ENCODE measurements around the gene SLC35G2.

SLC35G2 gene

GRCh38 chr3:136852180-136852579, 33.3 kb downstream of the SLC35G2 start:
- Histone ChIP-seq H3F3A (ENCODE audit: insufficient read depth, low read length) (no peaks in the 10 kb centered on the region), H4K20me1 (ENCODE audit: insufficient read depth, low read length) (no peaks in the 10 kb centered on the region), H3K9me2 (replicated peaks; ENCODE audit: insufficient read depth, low read length) (no peaks in the 10 kb centered on the region), H3K27me3 (replicated peaks; ENCODE audit: insufficient read depth, low read length) (no peaks in the 10 kb centered on the region), H3K27ac (ENCODE audit: low read length) (no peak overlapping the region), H2AFZ (ENCODE audit: low read length) (no peak overlapping the region), H3K9ac (ENCODE audit: low read length) (no peak overlapping the region), H3K36me3 (replicated peaks; ENCODE audit: insufficient read depth, low read length) (no peaks in the 10 kb centered on the region), H3K4me2 (ENCODE audit: low read depth, low read length) (no peak overlapping the region), H3K9me3 (replicated peaks; ENCODE audit: insufficient read depth, low read length) (no peaks in the 10 kb centered on the region), H3K4me3 (ENCODE audit: low read length) (no peak overlapping the region), H3K4me1 (ENCODE audit: low read length) (no peaks in the 10 kb centered on the region), H3K79me2 (ENCODE audit: low read length) (no peaks in the 10 kb centered on the region)
- no peak for TF ChIP-seq EZH2 (optimal IDR thresholded peaks at IDR 0.05; ENCODE audit: low read depth, low read length)
- no peak for TF ChIP-seq CTCF (IDR thresholded peaks at IDR 0.05; ENCODE audit: low read length)
- TF ChIP-seq EZH2phosphoT487 (IDR thresholded peaks at IDR 0.05; ENCODE audit: low read length): no peak
- no peak for DNase-seq

DNA sequence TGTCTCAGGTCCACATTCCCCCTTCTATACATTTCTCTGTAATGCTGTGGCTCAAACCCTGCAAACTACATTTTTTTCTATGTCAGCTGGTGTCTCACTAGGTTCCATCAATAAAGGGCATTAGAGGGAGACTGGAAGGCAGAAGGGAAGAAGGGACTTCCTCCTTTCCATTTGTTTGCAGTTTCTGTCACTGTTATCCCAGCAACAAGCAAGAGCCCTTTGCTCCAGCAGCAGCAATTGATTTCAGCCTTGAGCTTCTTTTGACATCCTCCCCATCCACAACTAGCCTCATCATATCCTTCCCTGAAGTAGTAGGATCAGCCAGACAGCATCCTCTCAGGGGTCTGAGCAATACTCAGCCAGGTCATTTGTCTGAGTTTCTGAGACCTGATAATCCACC, 37.7 kb downstream of the SLC35G2 start:
- Histone ChIP-seq H3F3A (ENCODE audit: insufficient read depth, low read length) (peaks cover 8% of the 10 kb centered on the region), H3K4me1 (ENCODE audit: low read length) (peaks cover 8% of the 10 kb centered on the region), H4K20me1 (ENCODE audit: insufficient read depth, low read length) (no peaks in the 10 kb centered on the region), H3K9me3 (replicated peaks; ENCODE audit: insufficient read depth, low read length) (no peaks in the 10 kb centered on the region), H3K4me2 (ENCODE audit: low read depth, low read length) (no peak overlapping the region), H3K27ac (ENCODE audit: low read length) (no peak overlapping the region), H3K36me3 (replicated peaks; ENCODE audit: insufficient read depth, low read length) (no peaks in the 10 kb centered on the region), H3K79me2 (ENCODE audit: low read length) (peaks cover 10% of the 10 kb centered on the region; the same call in 1 of the 2 replicates), H3K4me3 (ENCODE audit: low read length) (no peak overlapping the region), H3K27me3 (replicated peaks; ENCODE audit: insufficient read depth, low read length) (no peaks in the 10 kb centered on the region), H2AFZ (ENCODE audit: low read length) (no peak overlapping the region), H3K9ac (ENCODE audit: low read length) (no peak overlapping the region), H3K9me2 (replicated peaks; ENCODE audit: insufficient read depth, low read length) (no peaks in the 10 kb centered on the region)
- TF ChIP-seq CTCF (IDR thresholded peaks at IDR 0.05; ENCODE audit: low read length) (no peak), EZH2phosphoT487 (IDR thresholded peaks at IDR 0.05; ENCODE audit: low read length) (no peak), EZH2 (optimal IDR thresholded peaks at IDR 0.05; ENCODE audit: low read depth, low read length) (no peak)
- no peak for DNase-seq

- no peaks in the 10 kb centered on the region for H3K9me3 ChIP-seq (replicated peaks; ENCODE audit: insufficient read depth, low read length)
- H3K27ac ChIP-seq (ENCODE audit: low read length): no peak overlapping the region
- peaks cover 22% of the 10 kb centered on the region for H3F3A ChIP-seq (ENCODE audit: insufficient read depth, low read length)
- TF ChIP-seq EZH2phosphoT487 (IDR thresholded peaks at IDR 0.05; ENCODE audit: low read length) (no peak), EZH2 (optimal IDR thresholded peaks at IDR 0.05; ENCODE audit: low read depth, low read length) (no peak), CTCF (IDR thresholded peaks at IDR 0.05; ENCODE audit: low read length) (no peak)
- H3K27me3 ChIP-seq (replicated peaks; ENCODE audit: insufficient read depth, low read length): no peaks in the 10 kb centered on the region
- H2AFZ ChIP-seq (ENCODE audit: low read length): no peak overlapping the region
- no peak for DNase-seq
- peaks cover 10% of the 10 kb centered on the region for H3K4me1 ChIP-seq (ENCODE audit: low read length)
- H3K9me2 ChIP-seq (replicated peaks; ENCODE audit: insufficient read depth, low read length): no peaks in the 10 kb centered on the region
- H4K20me1 ChIP-seq (ENCODE audit: insufficient read depth, low read length): no peaks in the 10 kb centered on the region
- H3K4me2 ChIP-seq (ENCODE audit: low read depth, low read length): no peak overlapping the region
- no peak overlapping the region for H3K4me3 ChIP-seq (ENCODE audit: low read length)
- H3K36me3 ChIP-seq (replicated peaks; ENCODE audit: insufficient read depth, low read length): no peaks in the 10 kb centered on the region
- H3K9ac ChIP-seq (ENCODE audit: low read length): no peak overlapping the region
- H3K79me2 ChIP-seq (ENCODE audit: low read length): peaks cover 21% of the 10 kb centered on the region
Observed at GRCh38 chr3:136858381-136858780, 39.5 kb downstream of the SLC35G2 start.
